Transverse colon (tissue), 4 donors: ENCODE data around the gene MFF. TPM values are rescaled to one million over a fixed set of nuclear protein-coding genes. Genes with fewer than 3 reads are reported as not detected.

ENCODE experiments used
- DNase-seq: peaks from one replicate; pipeline ENCODE4 v3.0.0-alpha.2; 2019
- H3K27ac ChIP-seq, 4 donors: fragments of 200-600 bp; sonication (generic); 2 replicates each; pipeline ENCODE4 v1.5.1; 2016 to 2018; ENCODE audit warnings: inconsistent platforms in 4 of 4
- H3K27me3 ChIP-seq: fragments of 200-600 bp; sonication (generic); 2 replicates; pipeline ENCODE4 v1.5.1; 2017; ENCODE audit warnings: inconsistent platforms
- H3K36me3 ChIP-seq, 4 donors: fragments of 200-600 bp; sonication (generic); 2 replicates each; pipeline ENCODE4 v1.5.1; 2017 to 2019; ENCODE audit warnings: inconsistent platforms in 4 of 4
- H3K4me1 ChIP-seq, 4 donors: fragments of 200-600 bp; sonication (generic); 2 replicates each; pipeline ENCODE4 v1.5.1; 2017 to 2020; ENCODE audit warnings: inconsistent platforms in 4 of 4
- H3K4me3 ChIP-seq, 4 donors: fragments of 200-600 bp; sonication (generic); 1 replicate in 1 of 4; 2 replicates in 3 of 4; pipeline versions ENCODE4 v1.5.1 to v1.6.1; 2017 to 2019; ENCODE audit warnings: inconsistent platforms in 4 of 4
- H3K9me3 ChIP-seq, 2 donors: fragments of 200-600 bp; sonication (generic); 2 replicates each; pipeline ENCODE4 v1.5.1; 2017 to 2019; ENCODE audit warnings: inconsistent platforms in 2 of 2
- EP300 ChIP-seq: sonication (generic); formaldehyde crosslinking; IDR thresholded peaks from one replicate; pipeline ENCODE4 v1.6.1; 2017; ENCODE audit warnings: antibody characterized with exemption, low read depth
- POLR2A ChIP-seq: fragments of 450-650 bp; IDR thresholded peaks from one replicate; pipeline ENCODE4 v1.6.1; 2016; ENCODE audit warnings: antibody characterized with exemption, mild to moderate bottlenecking, moderate library complexity
- POLR2AphosphoS5 ChIP-seq, 3 donors: sonication (generic); formaldehyde crosslinking; IDR thresholded peaks; one replicate each; pipeline ENCODE4 v1.6.1; 2016; ENCODE audit warnings: antibody characterized with exemption in 3 of 3
- WGBS, 2 donors: methylation state at CpG; one replicate each; pipeline ENCODE4 v1.1.5; 2018; ENCODE audit warnings: low coverage in 1 of 2; 5-methylcytosine and 5-hydroxymethylcytosine counted together
- in situ Hi-C, 4 donors: fragments of 200-750 bp; cut with MboI; loops; one replicate each; pipeline versions ENCODE4 v1.15.0 to v1.15.1; 2017; ENCODE audit warnings: low sequenced_read_pairs in 3 of 4, low pct_ligation_motif_present in 1 of 4, low pct_unique_long_range_greater_than_20kb in 1 of 4
- intact Hi-C: fragments of 100-400 bp; cut with DNase I; formaldehyde crosslinking; loops from one replicate; pipeline ENCODE4 v1.15.1; 2023; ENCODE audit warnings: low total_unique reads
- total RNA-seq, 4 donors: library from RNA; depleted of rRNA; stranded (reverse); fragments of >200 nt; gene quantifications; one replicate each; pipeline ENCODE4 v1.1.0, GENCODE V29; 2016
- TF ChIP-seq, protein P1 (sequence below), 5 experiments: fragments of 200-600 bp in 3 of 5; fragments of 450-650 bp in 2 of 5; sonication (generic) in 3 of 5; IDR thresholded peaks; 1 replicate in 2 of 5; 2 replicates in 3 of 5; pipeline ENCODE4 v1.5.1; 2016 to 2017; ENCODE audit warnings: antibody characterized with exemption in 5 of 5, inconsistent platforms in 3 of 5, mild to moderate bottlenecking in 2 of 5, moderate library complexity in 1 of 5

MFF gene
- total RNA-seq, 4 donors from 2014 or later, result 22.3 to 127 (median 103) TPM

DNA sequence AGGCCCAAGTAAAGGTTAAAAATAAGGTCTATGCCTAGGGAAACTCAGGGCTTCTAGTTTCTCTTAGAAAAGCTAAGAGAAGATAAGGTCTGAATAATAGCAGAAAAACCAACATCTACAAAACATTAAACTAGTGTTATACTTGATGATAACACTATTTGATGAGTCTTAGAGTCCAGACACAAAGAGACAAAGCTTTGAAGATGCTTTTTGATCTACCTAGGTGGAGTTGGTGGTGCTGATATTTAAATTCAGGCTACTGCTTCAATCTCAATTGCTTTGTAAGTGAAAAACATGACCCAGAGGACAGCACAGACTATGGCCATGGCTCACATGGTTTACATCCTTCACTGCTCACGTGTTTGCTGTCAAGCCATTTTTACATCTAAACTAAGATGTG, 11.7 kb upstream of the MFF start:
- DNase-seq, result no peak
- in situ Hi-C loops, result no loop called here
- intact Hi-C loops, result no loop called here
- H3K9me3 ChIP-seq, result no peaks in the 10 kb centered on the region
- no peak overlapping the region for H3K4me3 ChIP-seq
- no peaks in the 10 kb centered on the region for H3K4me1 ChIP-seq
- no peak overlapping the region for H3K27ac ChIP-seq
- H3K27me3 ChIP-seq, result no peaks in the 10 kb centered on the region
- TF ChIP-seq, protein P1, sequence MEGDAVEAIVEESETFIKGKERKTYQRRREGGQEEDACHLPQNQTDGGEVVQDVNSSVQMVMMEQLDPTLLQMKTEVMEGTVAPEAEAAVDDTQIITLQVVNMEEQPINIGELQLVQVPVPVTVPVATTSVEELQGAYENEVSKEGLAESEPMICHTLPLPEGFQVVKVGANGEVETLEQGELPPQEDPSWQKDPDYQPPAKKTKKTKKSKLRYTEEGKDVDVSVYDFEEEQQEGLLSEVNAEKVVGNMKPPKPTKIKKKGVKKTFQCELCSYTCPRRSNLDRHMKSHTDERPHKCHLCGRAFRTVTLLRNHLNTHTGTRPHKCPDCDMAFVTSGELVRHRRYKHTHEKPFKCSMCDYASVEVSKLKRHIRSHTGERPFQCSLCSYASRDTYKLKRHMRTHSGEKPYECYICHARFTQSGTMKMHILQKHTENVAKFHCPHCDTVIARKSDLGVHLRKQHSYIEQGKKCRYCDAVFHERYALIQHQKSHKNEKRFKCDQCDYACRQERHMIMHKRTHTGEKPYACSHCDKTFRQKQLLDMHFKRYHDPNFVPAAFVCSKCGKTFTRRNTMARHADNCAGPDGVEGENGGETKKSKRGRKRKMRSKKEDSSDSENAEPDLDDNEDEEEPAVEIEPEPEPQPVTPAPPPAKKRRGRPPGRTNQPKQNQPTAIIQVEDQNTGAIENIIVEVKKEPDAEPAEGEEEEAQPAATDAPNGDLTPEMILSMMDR (IDR thresholded peaks at IDR 0.05), result no peak
- TF ChIP-seq EP300 (no peak), POLR2AphosphoS5 (IDR thresholded peaks at IDR 0.05) (no peak), POLR2A (no peak)
- 92 to 100% methylated on average over 1 of the region's 1 CpG for WGBS, 2 donors
- no peaks in the 10 kb centered on the region for H3K36me3 ChIP-seq

DNA sequence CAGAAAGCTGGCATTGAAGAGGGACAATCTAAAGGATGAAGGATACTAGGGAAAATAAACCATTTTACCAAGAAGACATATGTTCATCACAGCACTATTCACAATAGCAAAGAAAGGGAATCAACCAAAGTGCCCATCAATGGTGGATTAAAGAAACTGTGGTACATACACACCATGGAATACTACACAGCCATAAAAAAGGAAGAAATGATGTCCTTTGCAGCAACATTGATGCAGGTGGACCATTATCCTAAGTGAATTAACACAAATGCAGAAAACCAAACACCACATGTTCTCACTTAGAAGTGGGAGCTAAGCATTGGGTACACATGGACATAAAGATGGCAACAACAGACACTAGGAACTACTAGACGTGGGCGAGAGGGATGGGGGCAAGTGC, 7.2 kb upstream of the MFF start:
- TF ChIP-seq POLR2AphosphoS5 (IDR thresholded peaks at IDR 0.05) (no peak), POLR2A (no peak), EP300 (no peak)
- TF ChIP-seq, protein P1 (IDR thresholded peaks at IDR 0.05), result no peak
- intact Hi-C loops, result no loop called here
- Histone ChIP-seq H3K4me3 (no peak overlapping the region), H3K27ac (no peak overlapping the region), H3K4me1 (no peaks in the 10 kb centered on the region), H3K27me3 (no peaks in the 10 kb centered on the region), H3K36me3 (no peaks in the 10 kb centered on the region), H3K9me3 (no peaks in the 10 kb centered on the region)
- in situ Hi-C loops, result no loop called here
- DNase-seq, result no peak
- WGBS, 2 donors, result 80 to 98% methylated on average over 1 to 2 of the region's 2 CpGs

DNA sequence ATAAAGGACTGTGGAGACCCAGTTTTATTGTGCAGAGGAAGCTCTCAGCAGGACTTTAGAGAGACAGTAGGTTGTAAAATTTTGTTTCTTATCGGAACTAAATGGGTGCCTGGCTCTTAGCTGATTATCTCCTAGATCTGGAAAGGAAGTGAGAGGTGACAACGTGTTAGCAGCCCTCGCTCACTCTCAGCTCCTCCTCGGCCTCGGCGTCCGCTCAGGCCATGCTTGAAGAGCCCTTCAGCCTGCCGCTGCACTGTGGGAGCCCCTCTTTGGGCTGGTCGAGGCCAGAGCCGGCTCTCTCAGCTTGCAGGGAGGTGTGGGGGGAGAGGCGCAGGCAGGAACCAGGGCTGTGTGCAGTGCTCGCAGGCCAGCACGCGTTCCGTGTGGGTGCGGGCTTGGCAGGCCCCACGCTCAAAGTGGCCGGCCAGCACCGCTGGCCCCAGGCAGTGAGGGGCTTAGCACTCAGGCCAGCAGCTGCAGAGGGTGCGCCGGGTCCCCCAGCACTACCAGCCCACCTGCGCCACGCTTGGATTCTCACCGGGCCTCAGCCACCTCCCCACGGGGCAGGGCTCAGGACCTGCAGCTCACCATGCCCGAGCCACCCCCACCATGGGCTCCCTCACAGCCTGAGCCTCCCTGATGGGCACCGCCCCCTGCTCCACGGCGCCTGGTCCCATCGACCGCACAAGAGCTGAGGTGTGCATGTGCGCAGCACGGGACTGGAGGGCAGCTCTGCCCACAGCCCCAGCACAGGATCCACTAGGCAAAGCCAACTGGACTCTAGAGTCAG, 4.6 kb upstream of the MFF start:
- intact Hi-C loops, result no loop called here
- DNase-seq, result no peak
- no peak for TF ChIP-seq EP300
- in situ Hi-C loops, result no loop called here
- H3K9me3 ChIP-seq, result no peaks in the 10 kb centered on the region
- no peak overlapping the region for H3K27ac ChIP-seq
- H3K4me3 ChIP-seq, result no peak overlapping the region
- H3K4me1 ChIP-seq, result peaks cover 0 to 8% (median 0%) of the 10 kb centered on the region in 4 donors
- H3K27me3 ChIP-seq, result no peaks in the 10 kb centered on the region
- H3K36me3 ChIP-seq, result no peaks in the 10 kb centered on the region
- WGBS, 2 donors, result 93% methylated on average over 32 of the region's 33 CpGs; no CpG with 5 or more reads in 1 of the 2 donors

DNA sequence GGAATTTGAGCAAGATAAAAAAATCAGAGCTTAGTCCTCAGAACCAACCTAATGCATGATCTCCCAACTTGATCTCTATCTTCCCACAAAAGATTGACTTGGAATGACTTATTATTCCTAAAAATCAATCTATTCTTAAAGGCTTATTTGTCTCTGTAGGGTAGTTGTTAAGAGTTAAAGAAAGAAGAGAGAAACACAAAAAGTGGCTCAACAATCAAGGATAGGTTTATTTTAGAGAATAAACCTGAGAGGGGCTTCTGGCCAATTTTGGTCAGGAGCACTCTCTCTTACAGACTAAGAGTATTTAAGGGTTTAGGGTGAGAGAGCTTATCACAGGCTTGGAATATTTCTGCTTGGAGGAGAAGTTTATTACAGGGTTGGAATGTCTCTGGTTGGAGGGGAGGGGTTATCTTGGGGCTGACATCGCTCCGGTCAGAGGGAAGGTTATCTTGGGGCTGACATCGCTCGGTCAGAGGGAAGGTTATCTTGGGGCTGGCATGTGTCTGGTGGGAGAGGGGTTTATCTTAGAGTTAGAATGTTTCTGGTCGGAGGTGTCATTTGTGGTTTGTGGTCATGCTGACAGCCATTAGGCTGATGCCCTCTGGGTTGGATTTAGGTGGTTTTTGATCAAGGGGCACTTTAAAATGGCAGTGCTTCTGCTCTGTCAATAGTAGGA, 2.4 kb upstream of the MFF start:
- TF ChIP-seq POLR2AphosphoS5 (IDR thresholded peaks at IDR 0.05), result no peak
- no peak for TF ChIP-seq EP300
- no peak for TF ChIP-seq POLR2A
- TF ChIP-seq, protein P1 (IDR thresholded peaks at IDR 0.05), result no peak
- Histone ChIP-seq H3K27ac (no peak overlapping the region), H3K4me3 (no peak overlapping the region), H3K36me3 (no peaks in the 10 kb centered on the region), H3K27me3 (no peaks in the 10 kb centered on the region), H3K4me1 (peaks cover 7 to 27% (median 12%) of the 10 kb centered on the region in 4 donors), H3K9me3 (no peaks in the 10 kb centered on the region)
- intact Hi-C loops, result no loop called here
- WGBS, 2 donors, result 80 to 87% methylated on average over 2 to 5 of the region's 5 CpGs
- in situ Hi-C loops, result no loop called here
- no peak for DNase-seq
